22Rv1 (cell line): Measurements from ENCODE around the gene HDAC5.

Experiments used
- CTCF ChIP-seq: fragments of 450-650 bp; IDR thresholded peaks from 2 replicates; pipeline ENCODE4 v1.5.1; 2017; ENCODE audit warnings: mild to moderate bottlenecking
- ZFX ChIP-seq: fragments of 450-650 bp; IDR thresholded peaks from 2 replicates; pipeline ENCODE4 v1.6.1; 2017; ENCODE audit warnings: antibody characterized with exemption, borderline replicate concordance

GRCh38 chr17:44106801-44107200 is 16.6 kb downstream of the HDAC5 start:
- TF ChIP-seq CTCF (no peak), ZFX (no peak)
